Measurements from ENCODE around the gene SLC39A2. TPM values are rescaled to one million over a fixed set of nuclear protein-coding genes. Genes with fewer than 3 reads are reported as not detected.
"Not testable (repeated sequence)": the region's sequence is repeated elsewhere in the genome, so short reads cannot be mapped to it uniquely, and the experiment has no call there.

The SLC39A2 gene
- total RNA-seq, 2 donors from 2014 or later, result not detected

GRCh38 chr14:21003788-21004346 is 4.8 kb downstream of the SLC39A2 start:
- Histone ChIP-seq H3K36me3 (no peaks in the 10 kb centered on the region), H3K27me3 (no peaks in the 10 kb centered on the region), H3K4me3 (peak overlapping the region; percentile 32 to 46), H3K4me1 (no peaks in the 10 kb centered on the region), H3K9me3 (no peaks in the 10 kb centered on the region), H3K27ac (peak overlapping the region; percentile 62 to 70)
- DNase-seq (ENCODE audit: low spot score), result no peak
- no peak for TF ChIP-seq CTCF (IDR thresholded peaks at IDR 0.05)

GRCh38 chr14:21009721-21010120 is 10.6 kb downstream of the SLC39A2 start:
- not testable (repeated sequence) for H3K27ac ChIP-seq, H3K36me3 ChIP-seq, H3K4me3 ChIP-seq

GRCh38 chr14:21011136-21011535 is 12.0 kb downstream of the SLC39A2 start:
- no peak overlapping the region for H3K27ac ChIP-seq
- H3K4me3 ChIP-seq, result no peak overlapping the region
- TF ChIP-seq CTCF (IDR thresholded peaks at IDR 0.05), result no peak
- no peaks in the 10 kb centered on the region for H3K9me3 ChIP-seq
- H3K4me1 ChIP-seq, result peaks cover 0 to 5% of the 10 kb centered on the region in 2 donors
- DNase-seq (ENCODE audit: low spot score), result no peak
- H3K36me3 ChIP-seq, result no peaks in the 10 kb centered on the region
- no peaks in the 10 kb centered on the region for H3K27me3 ChIP-seq

More at GRCh38 chr14:21009721-21010120, 10.6 kb downstream of the SLC39A2 start:
- not testable (repeated sequence) for H3K27me3 ChIP-seq; H3K9me3 ChIP-seq; H3K4me1 ChIP-seq; DNase-seq (ENCODE audit: low spot score)

- peak; percentile 81 to 95 for TF ChIP-seq CTCF (IDR thresholded peaks at IDR 0.05)
- peaks cover 34% of the 10 kb centered on the region for H3K36me3 ChIP-seq
- H3K27me3 ChIP-seq, result no peaks in the 10 kb centered on the region
- H3K9me3 ChIP-seq, result no peaks in the 10 kb centered on the region
- H3K27ac ChIP-seq, result peak overlapping the region in 1 of 2 donors; percentile 13
- H3K4me1 ChIP-seq, result peaks cover 0 to 5% of the 10 kb centered on the region in 2 donors
- DNase-seq (ENCODE audit: low spot score), result peak; percentile 92
- H3K4me3 ChIP-seq, result no peak overlapping the region
Observed at GRCh38 chr14:21014761-21015190, 15.7 kb downstream of the SLC39A2 start.

GRCh38 chr14:21015312-21015711 is 16.2 kb downstream of the SLC39A2 start:
- Histone ChIP-seq H3K36me3 (peaks cover 38% of the 10 kb centered on the region), H3K27me3 (no peaks in the 10 kb centered on the region), H3K27ac (peak overlapping the region in 1 of 2 donors; percentile 13), H3K9me3 (no peaks in the 10 kb centered on the region), H3K4me1 (peaks cover 0 to 5% of the 10 kb centered on the region in 2 donors), H3K4me3 (no peak overlapping the region)
- no peak for DNase-seq (ENCODE audit: low spot score)
- TF ChIP-seq CTCF (IDR thresholded peaks at IDR 0.05), result no peak

- Histone ChIP-seq H3K27me3 (no peaks in the 10 kb centered on the region), H3K9me3 (no peaks in the 10 kb centered on the region), H3K27ac (no peak overlapping the region), H3K4me3 (no peak overlapping the region), H3K36me3 (peaks cover 51% of the 10 kb centered on the region), H3K4me1 (peaks cover 0 to 5% of the 10 kb centered on the region in 2 donors)
- no peak for TF ChIP-seq CTCF (IDR thresholded peaks at IDR 0.05)
- DNase-seq (ENCODE audit: low spot score), result no peak
Observed at GRCh38 chr14:21016413-21017190, 17.5 kb downstream of the SLC39A2 start.

Measured in right atrium auricular region (tissue), 2 donors.